ENCODE data around the gene GRM3.
A peak's percentile ranks its signal among the peaks of the same experiment; 100 is the strongest.
"Not testable (repeated sequence)": the region's sequence is repeated elsewhere in the genome, so short reads cannot be mapped to it uniquely, and the experiment has no call there.

Gene GRM3

DNA sequence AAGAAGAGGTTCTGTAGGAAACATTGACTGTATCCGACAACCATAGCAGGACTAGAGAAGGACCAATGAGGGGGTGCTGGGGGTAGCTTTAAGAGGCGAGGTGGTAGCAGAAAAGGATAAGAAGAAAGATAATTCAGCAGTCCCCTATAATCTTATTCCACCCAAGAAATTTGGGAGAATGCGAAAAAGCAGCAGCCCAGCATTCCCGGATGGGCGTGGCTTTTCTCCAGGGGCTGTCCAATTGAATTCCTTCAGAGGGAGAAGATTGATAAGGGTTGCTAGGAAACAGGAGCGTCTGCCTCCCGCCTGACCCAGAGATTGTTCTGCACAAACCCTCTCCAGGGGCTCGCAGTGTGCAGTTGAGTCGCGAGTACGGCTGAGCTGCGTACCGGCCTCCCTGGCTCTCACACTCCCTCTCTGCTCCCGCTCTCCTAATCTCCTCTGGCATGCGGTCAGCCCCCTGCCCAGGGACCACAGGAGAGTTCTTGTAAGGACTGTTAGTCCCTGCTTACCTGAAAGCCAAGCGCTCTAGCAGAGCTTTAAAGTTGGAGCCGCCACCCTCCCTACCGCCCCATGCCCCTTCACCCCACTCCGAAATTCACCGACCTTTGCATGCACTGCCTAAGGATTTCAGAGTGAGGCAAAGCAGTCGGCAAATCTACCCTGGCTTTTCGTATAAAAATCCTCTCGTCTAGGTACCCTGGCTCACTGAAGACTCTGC lies at the start of gene GRM3:
GRM3 (plus strand) TSS at position 349 of the 721 bp plus-strand sequence. CDS start 121,237 bp downstream, outside the sequence.
- DNase-seq: peak; percentile 25

DNA sequence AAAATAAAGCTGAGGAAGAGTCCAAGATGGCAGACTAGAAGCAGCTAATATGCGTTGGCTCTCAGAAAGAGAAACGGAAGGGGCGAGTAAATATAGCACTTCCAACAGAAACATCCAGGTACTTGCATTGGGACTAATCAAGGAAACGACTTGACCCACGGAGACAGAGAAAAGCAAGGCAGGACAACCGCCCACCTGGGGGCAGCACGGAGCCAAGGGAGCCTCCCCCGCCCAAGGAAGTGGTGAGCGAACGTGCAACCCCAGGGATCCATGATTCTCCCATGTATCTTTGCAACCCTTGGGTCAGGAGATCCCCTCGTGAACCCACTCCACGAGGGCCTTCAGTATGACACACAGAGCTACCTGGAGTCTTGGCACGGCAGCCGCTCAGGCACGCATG lies 45.4 kb upstream of the GRM3 start:
- no peak for DNase-seq

DNA sequence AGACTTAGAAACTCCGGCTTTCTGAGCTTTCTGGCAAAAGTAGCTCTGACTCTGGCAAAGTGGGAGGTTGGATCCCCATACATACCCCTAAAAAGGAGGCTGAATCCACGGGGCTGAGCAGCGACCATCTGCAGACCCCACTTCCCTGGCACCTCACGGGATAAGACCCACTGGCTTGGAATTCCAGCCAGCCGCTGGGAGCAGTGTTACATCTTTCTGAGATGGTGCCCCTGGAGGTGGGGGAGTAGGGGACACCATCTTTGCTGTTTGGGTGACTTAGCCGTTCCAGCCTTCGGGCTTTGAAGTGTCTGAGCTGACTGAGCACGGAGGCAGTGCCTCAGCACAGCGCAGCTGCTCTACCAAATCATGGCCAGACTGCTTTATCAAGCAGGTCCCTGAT lies 45.0 kb upstream of the GRM3 start:
- DNase-seq: no peak

- DNase-seq: no peak
Observed at GRCh38 chr7:86600506-86601290, 43.0 kb upstream of the GRM3 start.

GRCh38 chr7:86615711-86616110 lies 28.0 kb upstream of the GRM3 start:
- DNase-seq: not testable (repeated sequence)

- DNase-seq: peak; percentile 24
Observed at GRCh38 chr7:86644282-86645224, 844 bp downstream of the GRM3 start.

DNA sequence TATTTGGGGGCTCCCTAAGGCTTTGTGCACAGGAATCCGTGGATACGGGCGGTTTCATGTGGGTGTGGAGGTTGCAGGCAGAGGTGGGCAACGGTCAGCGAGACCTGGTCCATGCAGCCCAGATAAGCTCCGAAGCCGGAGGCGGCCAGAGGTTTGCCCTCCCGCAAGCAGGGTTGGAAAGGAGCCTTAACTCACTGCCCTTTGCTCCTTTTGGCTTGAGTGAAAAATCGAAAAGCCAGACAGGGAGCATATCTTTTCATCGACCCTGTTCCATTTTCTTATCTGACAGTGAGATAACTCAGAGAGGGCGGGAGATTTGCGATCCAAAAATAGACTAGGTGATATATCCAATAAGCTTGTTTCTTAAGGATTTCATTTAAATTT lies 1.5 kb downstream of the GRM3 start:
- no peak for DNase-seq

- DNase-seq: no peak
Observed at GRCh38 chr7:86645676-86646276, 2.1 kb downstream of the GRM3 start.

GRCh38 chr7:86647385-86648094 lies 3.8 kb downstream of the GRM3 start:
- DNase-seq: no peak

DNA sequence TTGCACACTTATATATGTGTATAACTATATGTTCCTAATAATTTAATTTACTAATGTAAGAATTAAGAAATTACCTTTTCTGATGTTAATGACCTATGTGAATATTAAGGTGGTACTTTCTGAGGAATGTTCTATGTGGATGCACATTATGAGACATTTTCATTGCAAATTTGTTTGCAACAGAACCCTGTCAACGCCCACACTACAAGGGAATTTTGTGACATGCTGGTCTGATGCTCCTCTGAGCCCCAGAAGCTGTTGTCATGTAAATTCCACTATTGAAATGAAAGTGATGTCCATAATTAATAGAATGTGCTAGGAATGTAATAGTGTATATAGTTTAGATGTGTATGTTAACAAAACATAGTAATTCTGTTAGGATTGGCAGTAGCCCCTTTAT lies 4.5 kb downstream of the GRM3 start:
- no peak for DNase-seq

DNA sequence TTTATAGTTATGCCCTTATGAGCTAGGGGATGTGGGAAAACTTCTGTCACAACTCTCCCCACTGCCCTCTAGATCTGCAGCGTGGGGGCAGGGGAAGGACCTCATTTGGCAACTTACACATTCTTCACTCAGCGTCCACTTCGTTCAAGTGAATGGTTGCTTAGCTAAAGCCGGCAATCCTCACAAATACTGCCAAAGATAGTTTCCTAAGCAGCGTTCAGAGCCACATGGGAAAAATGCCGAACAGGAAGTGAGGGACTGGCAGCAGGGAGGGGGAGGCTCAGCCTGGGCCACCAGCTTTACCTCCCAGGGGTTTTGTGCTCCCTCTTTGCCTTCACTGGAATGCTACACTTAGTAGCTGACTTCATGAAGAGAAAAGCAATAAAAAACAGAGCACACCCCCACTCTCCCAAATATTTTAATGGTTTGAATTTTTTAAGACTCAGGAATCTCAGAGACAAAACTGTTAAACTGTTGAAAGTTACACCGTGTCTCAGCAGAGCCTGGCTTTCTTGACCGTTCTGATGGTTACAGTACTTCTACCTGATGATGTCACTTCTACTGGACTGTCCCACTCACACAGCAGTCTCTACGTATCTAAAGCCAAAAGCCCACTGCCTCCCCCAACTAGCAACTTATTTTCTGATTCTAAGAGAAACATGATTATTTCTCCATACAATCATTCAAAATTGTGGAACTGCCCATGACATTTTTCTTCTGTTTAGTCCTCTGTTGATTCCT lies 10.4 kb downstream of the GRM3 start:
- DNase-seq: peak; percentile 27

GRCh38 chr7:86657948-86658347 lies 14.2 kb downstream of the GRM3 start:
- no peak for DNase-seq

DNA sequence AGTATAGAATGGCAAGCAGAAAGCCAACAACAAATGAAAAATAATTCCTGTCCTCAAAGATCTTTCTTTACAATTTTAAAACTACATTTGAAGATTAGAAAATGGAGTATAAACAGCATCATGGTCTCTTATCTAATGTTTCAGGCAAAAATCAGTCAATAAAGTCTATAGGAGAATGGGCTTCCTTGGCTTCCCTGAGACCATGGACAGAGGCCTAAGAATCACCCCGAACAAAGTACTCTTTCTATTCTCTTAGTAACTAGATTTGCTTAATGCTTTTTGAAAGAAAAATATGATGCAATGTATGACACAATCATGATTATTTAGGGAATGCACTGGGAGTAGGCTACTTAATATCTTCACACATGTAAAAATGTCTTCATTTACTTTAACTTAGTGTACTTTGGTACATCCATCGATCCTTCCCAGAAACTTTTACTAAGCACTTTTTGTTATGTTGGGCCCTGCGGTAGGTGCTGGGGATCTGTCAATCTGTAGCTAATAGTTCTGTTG lies 17.3 kb downstream of the GRM3 start:
- no peak for DNase-seq

DNA sequence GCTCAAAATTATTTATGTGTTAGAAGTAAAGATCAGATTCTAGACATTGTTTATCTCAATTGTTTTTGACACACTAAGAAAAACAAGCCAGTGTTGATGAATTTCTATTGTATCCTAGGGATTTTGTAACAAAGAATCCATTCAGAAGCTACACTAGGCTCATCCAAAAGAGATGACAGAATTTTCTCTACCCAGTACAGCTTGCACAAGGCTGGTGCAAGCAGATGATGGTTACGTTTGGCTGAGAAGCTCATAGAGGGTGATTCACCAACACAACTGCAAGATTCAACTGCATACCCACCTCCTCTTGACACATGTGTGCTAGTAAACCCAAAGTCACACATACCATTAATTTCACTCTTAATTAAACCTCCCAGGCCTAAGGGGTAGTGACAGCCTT lies 20.8 kb downstream of the GRM3 start:
- DNase-seq: no peak

- DNase-seq: no peak
Observed at GRCh38 chr7:86664991-86665390, 21.3 kb downstream of the GRM3 start.

DNA sequence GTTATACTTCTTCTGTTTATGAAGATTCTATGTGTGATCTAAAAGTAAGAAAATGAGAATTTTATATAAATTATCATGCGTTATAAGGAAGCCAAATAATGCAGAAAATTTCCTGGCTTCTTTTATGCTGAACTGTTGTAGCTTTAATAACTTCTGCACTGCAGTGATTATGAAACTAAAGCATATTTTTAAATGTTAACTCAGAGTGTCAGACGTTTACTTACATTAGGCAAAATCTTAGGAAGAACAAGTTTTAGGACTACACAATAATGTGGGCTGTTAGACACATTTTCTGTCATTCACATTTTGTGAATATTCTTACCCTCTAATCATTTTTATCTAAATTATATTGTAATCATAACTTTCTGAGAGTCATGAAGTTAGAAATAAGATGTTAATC lies 22.0 kb downstream of the GRM3 start:
- DNase-seq: no peak

GRCh38 chr7:86667732-86668131 lies 24.0 kb downstream of the GRM3 start:
- DNase-seq: no peak

DNA sequence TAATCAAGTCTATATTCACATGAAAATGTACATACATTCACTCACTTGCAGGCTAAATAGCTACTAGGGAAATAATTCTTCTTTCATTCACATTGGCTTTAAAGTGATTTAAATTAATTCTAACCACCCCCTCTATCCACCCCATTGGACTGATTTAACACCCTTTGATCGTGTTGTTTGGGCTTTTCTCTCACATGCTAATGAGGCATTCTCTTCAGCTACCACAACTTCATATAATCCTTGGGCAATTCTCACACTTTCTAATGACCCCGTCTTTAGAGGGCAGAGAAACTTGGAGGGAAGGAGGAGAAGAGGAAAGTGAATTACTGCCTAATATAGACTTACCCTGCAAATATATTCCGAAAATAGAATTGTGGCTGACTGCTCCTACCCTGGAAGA lies 24.6 kb downstream of the GRM3 start:
- no peak for DNase-seq

DNA sequence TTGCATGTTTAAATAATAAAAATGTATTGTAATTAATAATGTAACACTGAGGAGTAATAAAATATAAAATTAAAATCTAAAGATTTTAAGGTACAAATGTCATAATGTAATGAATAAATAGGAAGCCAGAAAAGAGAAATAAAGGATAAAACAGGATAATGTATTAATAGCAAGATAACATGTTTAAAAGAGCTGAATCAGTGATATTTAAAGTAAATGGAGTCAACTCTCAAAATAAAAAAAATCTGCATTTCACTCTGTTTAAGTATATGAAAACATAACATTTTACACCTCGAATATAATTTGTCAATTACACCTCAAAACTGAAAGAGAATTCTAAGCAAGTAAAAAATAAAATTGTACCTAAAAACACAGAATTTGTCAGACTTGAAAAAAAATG lies 44.1 kb downstream of the GRM3 start:
- DNase-seq: no peak

- no peak for DNase-seq
Observed at GRCh38 chr7:86689363-86689762, 45.7 kb downstream of the GRM3 start.

GRCh38 chr7:86692755-86693154 lies 49.0 kb downstream of the GRM3 start:
- DNase-seq: no peak
